ENCODE measurements around the gene CAPN12.

GRCh38 chr19:38695832-38696728 is 48.2 kb downstream of the CAPN12 start:
- no peak for TF ChIP-seq CTCF (conservative IDR thresholded peaks at IDR 0.05; ENCODE audit: low read depth, low read length)
- TF ChIP-seq FOS (IDR thresholded peaks at IDR 0.05; ENCODE audit: low read depth, low read length), result no peak
- TF ChIP-seq MAFK (IDR thresholded peaks at IDR 0.05; ENCODE audit: low read depth, low read length), result no peak
- TF ChIP-seq POLR2A (IDR thresholded peaks at IDR 0.05; ENCODE audit: low read depth, low read length), result no peak
- TF ChIP-seq SMC3 (IDR thresholded peaks at IDR 0.05; ENCODE audit: low read depth, low read length), result no peak
- no peak for TF ChIP-seq CEBPB (IDR thresholded peaks at IDR 0.05; ENCODE audit: low read depth, low read length)
- TF ChIP-seq MXI1 (IDR thresholded peaks at IDR 0.05; ENCODE audit: borderline replicate concordance, low read depth, low read length), result no peak
- no peak for TF ChIP-seq RFX5 (IDR thresholded peaks at IDR 0.05; ENCODE audit: low read depth, low read length)
- no peak for TF ChIP-seq BHLHE40 (IDR thresholded peaks at IDR 0.05; ENCODE audit: low read depth, low read length)
- no peak for TF ChIP-seq RCOR1 (IDR thresholded peaks at IDR 0.05; ENCODE audit: insufficient replicate concordance, low read length)

All from IMR-90 (cell line).